A673 (cell line): ENCODE measurements around the gene PCGF6.

Experiments
- CTCF ChIP-seq: fragments of 300-800, 200-600 bp; sonication (generic); conservative IDR thresholded peaks from 2 replicates; pipeline ENCODE4 v1.5.1; 2017; ENCODE audit warnings: low read depth, mild to moderate bottlenecking, antibody characterized with exemption, low read length, moderate library complexity, mixed read lengths
- EZH2 ChIP-seq: fragments of 200-600 bp; sonication (generic); IDR thresholded peaks from 2 replicates; pipeline ENCODE4 v1.6.1; 2017; ENCODE audit warnings: borderline replicate concordance, low read depth, mild to moderate bottlenecking, mixed read lengths, antibody characterized with exemption, low read length; ENCODE audit not compliant: poor library complexity, severe bottlenecking

GRCh38 chr10:103382769-103383168, 31.8 kb upstream of the PCGF6 start:
- TF ChIP-seq CTCF (no peak), EZH2 (no peak)
